BE2C (cell line): ENCODE measurements around the gene CEP20.
"Not testable (repeated sequence)": the region's sequence is repeated elsewhere in the genome, so short reads cannot be mapped to it uniquely, and the experiment has no call there.

Experiments
- DNase-seq: peaks from one replicate; pipeline ENCODE4 v3.0.0-alpha.2; 2020
- H3K27me3 ChIP-seq: fragments of 250-450 bp; sonication (Bioruptor Pico); 2 replicates; pipeline ENCODE4 v1.5.1; 2020; ENCODE audit warnings: mild to moderate bottlenecking
- H3K36me3 ChIP-seq: fragments of 250-450 bp; sonication (Bioruptor Pico); 2 replicates; pipeline ENCODE4 v1.5.1; 2020; ENCODE audit warnings: mild to moderate bottlenecking
- H3K4me1 ChIP-seq: fragments of 250-450 bp; sonication (Bioruptor Pico); 2 replicates; pipeline ENCODE4 v1.5.1; 2020
- H3K4me3 ChIP-seq: 2 replicates; pipeline ENCODE4 v1.5.1; 2011; ENCODE audit warnings: low read depth, low read length
- H3K9me3 ChIP-seq: fragments of 250-450 bp; sonication (Bioruptor Pico); 2 replicates; pipeline ENCODE4 v1.5.1; 2020
- TF ChIP-seq, protein P1 (sequence below): IDR thresholded peaks from 2 replicates; pipeline ENCODE4 v1.5.1; 2012; ENCODE audit warnings: mild to moderate bottlenecking, low read depth, low read length

CEP20 gene

DNA sequence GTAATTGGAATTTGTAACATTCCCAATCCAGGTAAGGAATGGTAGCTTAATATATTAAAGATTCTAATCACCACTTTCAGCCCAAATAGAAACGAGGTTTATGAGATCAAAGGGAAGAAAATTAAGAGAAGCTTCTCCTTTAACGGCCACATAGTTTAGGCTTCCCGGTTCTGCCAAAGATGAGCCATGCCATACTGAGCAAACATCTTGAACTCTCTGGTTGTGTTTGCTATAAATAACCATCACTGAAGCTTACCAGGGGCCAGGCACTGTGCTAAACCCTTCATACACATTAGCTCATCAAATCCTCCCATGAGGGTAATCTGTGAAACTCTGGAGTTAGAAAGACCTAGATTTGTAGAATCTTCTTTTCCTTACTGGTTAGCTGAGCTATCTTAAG lies 34.3 kb downstream of the CEP20 start:
- Histone ChIP-seq H3K27me3 (peaks cover 55% of the 10 kb centered on the region), H3K36me3 (no peaks in the 10 kb centered on the region)

DNA sequence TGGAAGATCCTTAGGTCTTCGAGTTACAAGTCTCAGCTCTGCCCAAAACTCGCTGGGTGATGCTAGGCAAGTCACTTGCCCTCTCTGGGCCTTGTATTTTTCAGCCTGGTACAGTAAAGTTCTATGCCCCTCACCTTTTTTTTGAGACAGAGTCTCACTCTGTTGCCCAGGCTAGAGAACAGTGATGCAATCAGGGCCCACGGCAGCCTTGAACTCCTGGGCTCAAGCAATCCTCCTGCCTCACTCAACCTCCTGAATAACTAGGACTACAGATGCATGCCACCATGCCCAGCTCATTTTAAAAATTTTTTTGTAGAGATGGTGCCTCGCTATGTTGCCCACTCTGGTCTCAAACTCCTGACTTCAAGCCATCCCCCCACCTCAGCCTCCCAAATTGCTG lies 35.4 kb downstream of the CEP20 start:
- no peaks in the 10 kb centered on the region for H3K4me1 ChIP-seq
- no peak overlapping the region for H3K4me3 ChIP-seq
- H3K27me3 ChIP-seq: peaks cover 51% of the 10 kb centered on the region
- H3K36me3 ChIP-seq: no peaks in the 10 kb centered on the region
- no peaks in the 10 kb centered on the region for H3K9me3 ChIP-seq
- TF ChIP-seq, protein P1, sequence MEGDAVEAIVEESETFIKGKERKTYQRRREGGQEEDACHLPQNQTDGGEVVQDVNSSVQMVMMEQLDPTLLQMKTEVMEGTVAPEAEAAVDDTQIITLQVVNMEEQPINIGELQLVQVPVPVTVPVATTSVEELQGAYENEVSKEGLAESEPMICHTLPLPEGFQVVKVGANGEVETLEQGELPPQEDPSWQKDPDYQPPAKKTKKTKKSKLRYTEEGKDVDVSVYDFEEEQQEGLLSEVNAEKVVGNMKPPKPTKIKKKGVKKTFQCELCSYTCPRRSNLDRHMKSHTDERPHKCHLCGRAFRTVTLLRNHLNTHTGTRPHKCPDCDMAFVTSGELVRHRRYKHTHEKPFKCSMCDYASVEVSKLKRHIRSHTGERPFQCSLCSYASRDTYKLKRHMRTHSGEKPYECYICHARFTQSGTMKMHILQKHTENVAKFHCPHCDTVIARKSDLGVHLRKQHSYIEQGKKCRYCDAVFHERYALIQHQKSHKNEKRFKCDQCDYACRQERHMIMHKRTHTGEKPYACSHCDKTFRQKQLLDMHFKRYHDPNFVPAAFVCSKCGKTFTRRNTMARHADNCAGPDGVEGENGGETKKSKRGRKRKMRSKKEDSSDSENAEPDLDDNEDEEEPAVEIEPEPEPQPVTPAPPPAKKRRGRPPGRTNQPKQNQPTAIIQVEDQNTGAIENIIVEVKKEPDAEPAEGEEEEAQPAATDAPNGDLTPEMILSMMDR: no peak
- no peak for DNase-seq

More for the DNA sequence above, 34.3 kb downstream of the CEP20 start:
- no peaks in the 10 kb centered on the region for H3K4me1 ChIP-seq
- no peak for DNase-seq
- H3K9me3 ChIP-seq: no peaks in the 10 kb centered on the region
- no peak overlapping the region for H3K4me3 ChIP-seq
- TF ChIP-seq, protein P1: no peak

DNA sequence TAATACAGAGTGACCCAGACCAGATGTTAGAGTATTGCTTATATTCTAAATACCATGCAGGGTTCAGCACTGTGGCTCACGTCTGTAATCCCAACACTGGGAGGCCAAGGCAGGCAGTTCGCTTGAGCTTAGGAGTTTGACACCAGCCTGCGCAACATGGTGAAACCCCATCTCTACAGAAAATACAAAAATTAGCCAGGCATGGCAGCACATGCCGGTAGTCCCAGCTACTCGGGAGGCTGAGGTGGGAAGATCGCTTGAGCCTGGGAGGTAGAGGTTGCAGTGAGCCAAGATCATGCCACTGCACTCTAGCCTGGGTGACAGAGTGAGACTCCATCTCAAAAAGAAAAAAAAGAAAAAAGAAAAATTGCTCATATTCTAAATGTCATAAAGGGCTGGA lies 37.8 kb downstream of the CEP20 start:
- H3K27me3 ChIP-seq: peaks cover 26% of the 10 kb centered on the region
- not testable (repeated sequence) for H3K9me3 ChIP-seq, H3K4me1 ChIP-seq, H3K36me3 ChIP-seq, H3K4me3 ChIP-seq, DNase-seq

DNA sequence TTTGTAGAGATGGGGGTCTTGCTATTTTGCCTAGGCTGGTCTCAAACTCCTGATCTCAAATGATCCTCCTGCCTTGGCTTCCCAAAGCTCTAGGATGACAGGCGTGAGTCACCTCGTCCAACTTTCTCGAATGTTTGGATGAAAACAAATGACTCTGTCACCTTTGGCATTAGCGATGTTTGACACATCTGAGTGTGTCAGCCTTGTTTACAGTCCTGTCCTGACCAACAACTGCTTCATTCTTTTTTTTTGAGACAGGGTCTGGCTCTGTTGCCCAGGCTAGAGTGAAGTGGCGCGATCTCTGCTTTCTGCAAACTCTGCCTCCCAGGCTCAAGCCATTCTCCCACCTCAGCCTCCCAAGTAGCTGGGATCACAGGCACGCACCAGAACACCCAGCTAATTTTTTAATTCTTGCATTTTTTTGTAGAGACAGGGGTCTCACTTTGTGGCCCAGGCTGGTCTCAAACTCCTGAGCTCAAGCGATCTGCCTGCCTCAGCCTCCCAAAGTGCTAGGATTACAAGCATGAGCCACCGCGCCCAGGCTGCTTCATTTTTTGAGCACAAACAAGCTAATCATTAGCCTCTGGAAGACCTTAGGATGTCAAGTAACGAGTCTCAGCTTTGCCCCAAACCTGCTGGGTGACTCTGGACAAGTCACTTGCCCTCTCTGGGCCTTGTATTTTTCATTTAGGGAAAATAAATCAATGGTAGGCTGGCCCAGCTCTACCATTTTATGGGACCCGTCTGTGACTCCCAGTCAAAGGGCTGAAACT lies 39.0 kb downstream of the CEP20 start:
- Histone ChIP-seq H3K4me1 (no peaks in the 10 kb centered on the region), H3K36me3 (no peaks in the 10 kb centered on the region), H3K4me3 (no peak overlapping the region), H3K27me3 (peaks cover 14% of the 10 kb centered on the region), H3K9me3 (no peaks in the 10 kb centered on the region)
- TF ChIP-seq, protein P1: no peak
- DNase-seq: no peak

DNA sequence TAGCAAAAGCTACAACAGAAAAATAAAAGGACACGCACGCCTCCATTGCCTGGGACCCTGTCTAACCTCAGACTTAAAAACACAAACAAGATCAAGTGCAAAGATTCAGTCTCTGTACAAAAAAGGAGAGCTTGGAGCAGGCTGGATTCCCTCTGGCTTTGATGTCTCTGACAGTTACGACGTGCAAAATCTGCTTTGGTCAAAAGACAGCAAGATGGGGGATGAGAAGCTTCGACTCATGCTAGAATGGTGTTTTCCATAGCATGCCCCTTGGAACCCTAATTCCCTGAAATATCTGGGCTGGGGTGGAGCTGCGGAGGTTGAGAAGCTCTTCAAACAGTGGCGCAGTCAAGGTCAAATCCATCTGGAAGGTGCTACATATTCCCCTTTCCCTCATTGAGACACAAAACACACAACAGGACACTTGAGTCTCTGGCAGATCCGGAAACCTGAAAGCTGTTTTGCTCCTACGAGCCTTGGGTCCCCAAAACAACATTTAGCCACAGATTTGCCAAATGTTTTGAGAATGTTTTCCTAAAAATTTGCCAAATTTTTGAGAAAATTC lies 40.7 kb downstream of the CEP20 start:
- Histone ChIP-seq H3K27me3 (0 out of 2 replicates have a peak, but pooled peaks cover under 1% of the 10 kb centered on the region), H3K9me3 (no peaks in the 10 kb centered on the region)

DNA sequence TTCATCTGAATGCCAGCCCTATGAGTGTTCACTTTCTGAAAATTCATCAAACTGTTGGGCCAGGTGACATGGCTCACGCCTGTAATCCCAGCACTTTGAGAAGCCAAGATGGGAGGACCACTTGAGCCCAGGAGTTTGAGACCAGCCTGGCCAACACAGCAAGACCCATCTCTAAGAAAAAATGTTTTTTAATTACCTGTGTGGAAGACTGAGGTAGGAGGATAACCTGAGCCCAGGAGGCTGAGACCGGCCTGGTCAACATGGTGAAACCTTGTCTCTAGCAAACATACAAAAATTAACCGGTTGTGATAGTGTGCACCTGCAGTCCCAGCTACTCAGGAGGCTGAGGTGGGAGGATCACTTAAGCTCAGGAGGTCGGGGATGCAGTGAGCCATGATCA lies 41.9 kb downstream of the CEP20 start:
- Histone ChIP-seq H3K36me3 (no peaks in the 10 kb centered on the region), H3K4me1 (no peaks in the 10 kb centered on the region), H3K4me3 (no peak overlapping the region), H3K27me3 (no peaks in the 10 kb centered on the region; the same call in 1 of the 2 replicates), H3K9me3 (no peaks in the 10 kb centered on the region)
- no peak for DNase-seq
- TF ChIP-seq, protein P1: no peak

More for the DNA sequence above, 40.7 kb downstream of the CEP20 start:
- Histone ChIP-seq H3K4me3 (no peak overlapping the region), H3K4me1 (no peaks in the 10 kb centered on the region), H3K36me3 (no peaks in the 10 kb centered on the region)
- TF ChIP-seq, protein P1: no peak
- no peak for DNase-seq
